NB4 (cell line): ENCODE results near the gene ADIRF.
"Not testable (repeated sequence)": the region's sequence is repeated elsewhere in the genome, so short reads cannot be mapped to it uniquely, and the experiment has no call there.

Source experiments
- DNase-seq: peaks from one replicate; pipeline ENCODE4 v3.0.0; 2010; ENCODE audit warnings: low read depth
- H3K4me3 ChIP-seq: one replicate; pipeline ENCODE4 v1.5.1; 2011; ENCODE audit warnings: mild to moderate bottlenecking, low read depth, low read length, moderate library complexity
- CTCF ChIP-seq: IDR thresholded peaks from one replicate; pipeline ENCODE4 v1.5.1; 2012; ENCODE audit warnings: low read depth, low read length
- MAX ChIP-seq: IDR thresholded peaks from 2 replicates; pipeline ENCODE4 v1.6.1; 2011; ENCODE audit warnings: low read depth, low read length
- MYC ChIP-seq: IDR thresholded peaks from 2 replicates; pipeline ENCODE4 v1.6.1; 2011; ENCODE audit warnings: low read depth, low read length
- POLR2A ChIP-seq: IDR thresholded peaks from 2 replicates; pipeline ENCODE4 v1.6.1; 2011; ENCODE audit warnings: mild to moderate bottlenecking; ENCODE audit not compliant: insufficient read length; ENCODE audit errors: extremely low read depth

The ADIRF gene

GRCh38 chr10:86968271-86968993 lies at the start of gene ADIRF:
Gene ADIRF, plus strand, starts transcription at chr10:86968482. Its CDS starts 63 bp downstream, at chr10:86968545.
- no peak within 1 kb of the TSS for H3K4me3 ChIP-seq
- TF ChIP-seq MYC (no peak), CTCF (no peak), POLR2A (no peak), MAX (no peak)
- no peak for DNase-seq

DNA sequence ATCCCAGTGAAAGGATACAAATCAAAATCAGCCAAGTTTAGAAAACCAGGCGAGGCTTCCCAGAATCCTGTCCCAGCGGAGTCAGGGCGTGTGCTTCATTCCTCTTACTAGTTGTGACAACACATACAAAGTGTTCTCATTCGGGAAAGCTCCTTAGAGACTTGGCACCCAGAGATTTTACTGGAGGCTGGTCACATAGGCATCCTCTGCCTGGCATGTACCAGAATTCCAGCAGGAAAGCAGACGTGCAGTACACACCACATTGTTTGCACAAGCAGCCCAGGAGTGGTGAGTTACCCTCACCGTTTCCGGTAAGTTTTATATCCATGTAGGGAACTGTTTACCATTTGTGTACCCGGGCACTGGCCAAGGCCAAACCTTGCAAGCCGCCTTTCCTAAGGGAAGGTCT lies 45.7 kb upstream of the ADIRF start:
- DNase-seq = no peak
- no peak overlapping the region for H3K4me3 ChIP-seq
- TF ChIP-seq CTCF (no peak), MAX (no peak), MYC (no peak), POLR2A (no peak)

- no peak for DNase-seq
- no peak overlapping the region for H3K4me3 ChIP-seq
- TF ChIP-seq CTCF (no peak), MAX (no peak), MYC (no peak), POLR2A (no peak)
These were observed 38.6 kb upstream of the ADIRF start for GRCh38 chr10:86929468-86930380.

DNA sequence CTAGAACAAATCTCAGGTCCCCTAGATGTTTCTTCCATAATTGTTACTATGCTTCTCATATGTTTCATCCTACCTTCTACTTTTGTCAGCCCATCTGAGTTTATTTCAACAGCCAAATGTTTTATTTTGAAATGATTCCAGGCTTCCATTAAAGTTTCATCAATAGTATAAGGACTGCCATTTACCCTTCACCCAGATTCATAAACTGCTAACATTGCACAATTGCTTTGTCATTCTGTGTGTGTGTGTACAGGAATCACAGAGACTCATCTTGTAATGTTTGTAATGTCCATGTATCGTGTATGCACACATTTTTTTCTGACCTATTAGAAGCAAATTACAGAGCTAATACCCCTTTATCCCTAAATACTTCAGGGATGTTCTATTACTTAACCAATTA lies 36.4 kb upstream of the ADIRF start:
- no peak for DNase-seq
- TF ChIP-seq MYC (no peak), CTCF (no peak), MAX (no peak), POLR2A (no peak)
- H3K4me3 ChIP-seq = no peak overlapping the region

- DNase-seq = no peak
- TF ChIP-seq POLR2A (no peak), MYC (no peak), CTCF (no peak), MAX (no peak)
- no peak overlapping the region for H3K4me3 ChIP-seq
These were observed 35.6 kb upstream of the ADIRF start for GRCh38 chr10:86932674-86933073.

- H3K4me3 ChIP-seq, DNase-seq: not testable (repeated sequence)
These were observed 34.0 kb upstream of the ADIRF start for GRCh38 chr10:86934162-86934711.
